Esophagus (tissue), 2 donors: ENCODE data around the gene STRN. TPM values are rescaled to one million over a fixed set of nuclear protein-coding genes. Genes with fewer than 3 reads are reported as not detected.
A peak's percentile ranks its signal among the peaks of the same experiment; 100 is the strongest.
"Not testable (repeated sequence)": the region's sequence is repeated elsewhere in the genome, so short reads cannot be mapped to it uniquely, and the experiment has no call there.

Source experiments
- H3K27ac ChIP-seq, 2 donors: one replicate each; pipeline ENCODE4 v1.5.1; 2013; ENCODE audit warnings: low read depth in 2 of 2, mild to moderate bottlenecking in 2 of 2, inconsistent platforms in 1 of 2, low read length in 1 of 2, moderate library complexity in 1 of 2
- H3K27me3 ChIP-seq, 2 donors: one replicate each; pipeline ENCODE4 v1.6.1; 2013; ENCODE audit warnings: low read length in 2 of 2, control low read depth in 1 of 2, mild to moderate bottlenecking in 1 of 2; ENCODE audit not compliant: insufficient read depth in 2 of 2, control insufficient read depth in 1 of 2
- H3K36me3 ChIP-seq, 2 donors: one replicate each; pipeline ENCODE4 v1.6.1; 2013; ENCODE audit warnings: low read length in 1 of 2; ENCODE audit not compliant: control insufficient read depth in 2 of 2, insufficient read depth in 2 of 2
- H3K4me1 ChIP-seq, 2 donors: one replicate each; pipeline ENCODE4 v1.6.1; 2013; ENCODE audit warnings: low read length in 1 of 2; ENCODE audit not compliant: control insufficient read depth in 2 of 2, insufficient read depth in 2 of 2
- H3K4me3 ChIP-seq, 2 donors: one replicate each; pipeline ENCODE4 v1.5.1; 2013; ENCODE audit warnings: low read length in 2 of 2, mild to moderate bottlenecking in 2 of 2, low read depth in 1 of 2, moderate library complexity in 1 of 2
- H3K9me3 ChIP-seq, 2 donors: one replicate each; pipeline ENCODE4 v1.6.1; 2013; ENCODE audit warnings: mild to moderate bottlenecking in 2 of 2, low read depth in 1 of 2, low read length in 1 of 2, moderate library complexity in 1 of 2; ENCODE audit not compliant: control insufficient read depth in 2 of 2, insufficient read depth in 1 of 2
- whole genome bisulfite sequencing, 2 donors: extraction: QIAGEN DNeasy Blood & Tissue Kit; methylation state at CpG; one replicate each; pipeline ENCODE4 v1.1.7; 2013; 5-methylcytosine and 5-hydroxymethylcytosine counted together
- polyA plus RNA-seq, 2 donors: library from polyadenylated mRNA; stranded (reverse); fragments of 200-250 nt; gene quantifications; one replicate each; pipeline ENCODE4 v1.2.3, GENCODE V29; 2013
- donor health status: healthy with polysubstance abuse.
- donor health status: Bipolar disorder and iron deficiency.

STRN gene, protein sequence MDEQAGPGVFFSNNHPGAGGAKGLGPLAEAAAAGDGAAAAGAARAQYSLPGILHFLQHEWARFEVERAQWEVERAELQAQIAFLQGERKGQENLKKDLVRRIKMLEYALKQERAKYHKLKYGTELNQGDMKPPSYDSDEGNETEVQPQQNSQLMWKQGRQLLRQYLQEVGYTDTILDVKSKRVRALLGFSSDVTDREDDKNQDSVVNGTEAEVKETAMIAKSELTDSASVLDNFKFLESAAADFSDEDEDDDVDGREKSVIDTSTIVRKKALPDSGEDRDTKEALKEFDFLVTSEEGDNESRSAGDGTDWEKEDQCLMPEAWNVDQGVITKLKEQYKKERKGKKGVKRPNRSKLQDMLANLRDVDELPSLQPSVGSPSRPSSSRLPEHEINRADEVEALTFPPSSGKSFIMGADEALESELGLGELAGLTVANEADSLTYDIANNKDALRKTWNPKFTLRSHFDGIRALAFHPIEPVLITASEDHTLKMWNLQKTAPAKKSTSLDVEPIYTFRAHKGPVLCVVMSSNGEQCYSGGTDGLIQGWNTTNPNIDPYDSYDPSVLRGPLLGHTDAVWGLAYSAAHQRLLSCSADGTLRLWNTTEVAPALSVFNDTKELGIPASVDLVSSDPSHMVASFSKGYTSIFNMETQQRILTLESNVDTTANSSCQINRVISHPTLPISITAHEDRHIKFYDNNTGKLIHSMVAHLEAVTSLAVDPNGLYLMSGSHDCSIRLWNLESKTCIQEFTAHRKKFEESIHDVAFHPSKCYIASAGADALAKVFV
- polyA plus RNA-seq = 10 to 100 TPM in 1 of 2 donors, 1 to 10 TPM in 1; 9.2 to 12.2 TPM

- Histone ChIP-seq H3K9me3 (no peaks in the 10 kb centered on the region), H3K4me1 (no peaks in the 10 kb centered on the region), H3K4me3 (peak within 1 kb of the TSS; percentile 81 to 89), H3K27ac (peak within 1 kb of the TSS; percentile 96), H3K27me3 (no peaks in the 10 kb centered on the region), H3K36me3 (no peaks in the 10 kb centered on the region)
- WGBS, 2 donors = 0 to 1% methylated on average over 73 to 91 of the region's 91 CpGs
Observed at GRCh38 chr2:36966370-36967235, at the start of gene STRN. STRN (minus strand) TSS chr2:36966536; CDS start chr2:36966463, 73 bp downstream.

GRCh38 chr2:37013315-37013641 lies 46.9 kb upstream of the STRN start:
- Histone ChIP-seq H3K36me3 (peaks cover 5 to 6% of the 10 kb centered on the region in 2 donors), H3K27ac (no peak overlapping the region), H3K4me1 (no peaks in the 10 kb centered on the region), H3K9me3 (no peaks in the 10 kb centered on the region), H3K27me3 (no peaks in the 10 kb centered on the region), H3K4me3 (no peak overlapping the region)
- 90 to 98% methylated on average over 4 of the region's 4 CpGs for WGBS, 2 donors

DNA sequence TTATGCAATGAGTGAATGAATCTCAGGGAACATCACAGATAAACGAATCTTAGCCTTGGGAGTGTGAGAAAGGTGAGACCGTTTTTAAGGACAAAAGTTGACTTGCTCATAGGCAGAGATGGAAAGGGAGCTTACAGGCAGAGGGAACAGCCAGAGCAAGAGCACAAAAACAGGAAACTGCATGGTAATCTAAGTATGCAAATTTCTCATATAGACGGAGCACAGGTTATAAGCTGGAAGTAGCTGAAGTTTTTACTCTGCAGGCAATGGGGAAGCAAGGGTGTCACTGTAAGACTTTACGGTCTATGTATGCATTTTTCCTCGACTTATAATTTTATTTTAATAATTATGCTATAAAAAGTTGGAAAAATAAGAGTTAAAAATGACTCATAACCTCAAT lies 44.8 kb upstream of the STRN start:
- H3K36me3 ChIP-seq = peaks cover 6 to 7% of the 10 kb centered on the region in 2 donors
- WGBS, 2 donors = 76 to 84% methylated on average over 5 of the region's 5 CpGs
- H3K9me3 ChIP-seq = no peaks in the 10 kb centered on the region
- no peak overlapping the region for H3K27ac ChIP-seq
- no peaks in the 10 kb centered on the region for H3K4me1 ChIP-seq
- no peak overlapping the region for H3K4me3 ChIP-seq
- no peaks in the 10 kb centered on the region for H3K27me3 ChIP-seq

DNA sequence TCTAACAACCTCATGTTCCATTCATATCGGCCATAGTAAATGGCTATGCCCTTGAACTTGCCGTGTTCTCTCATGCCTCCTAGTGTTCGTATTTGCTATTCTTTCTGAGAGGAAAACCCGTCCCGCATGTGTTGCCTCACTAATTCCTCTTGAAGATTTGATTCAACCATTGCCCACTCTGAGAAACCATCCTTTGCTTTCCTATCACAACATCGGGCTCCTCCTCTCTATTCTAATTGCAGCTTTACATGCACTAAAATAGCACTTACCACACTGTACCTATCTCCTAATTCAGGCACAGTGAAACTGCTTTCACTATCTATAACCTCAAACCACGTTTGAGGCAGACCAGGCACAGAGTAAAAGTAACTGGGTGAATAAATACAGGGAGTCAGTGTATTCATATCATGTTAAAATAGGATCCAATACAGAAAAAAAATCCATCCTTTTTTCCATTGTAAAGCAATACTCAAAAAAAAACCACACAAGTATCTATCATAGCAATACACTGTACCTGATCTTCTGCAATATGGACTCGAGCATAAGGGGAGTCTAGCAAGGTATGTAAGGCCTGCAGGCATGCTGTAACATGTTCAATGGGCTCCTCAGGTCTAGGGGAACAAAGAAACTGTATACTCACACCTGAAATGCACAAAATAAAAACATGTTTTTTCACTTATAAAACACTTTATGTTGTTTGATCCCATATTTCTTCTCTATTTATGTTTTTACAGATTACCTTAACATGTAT lies 39.0 kb upstream of the STRN start:
- Histone ChIP-seq H3K9me3 (no peaks in the 10 kb centered on the region), H3K27ac (no peak overlapping the region), H3K27me3 (no peaks in the 10 kb centered on the region), H3K4me1 (no peaks in the 10 kb centered on the region), H3K4me3 (no peak overlapping the region), H3K36me3 (peaks cover 2 to 7% of the 10 kb centered on the region in 2 donors)
- 47 to 51% methylated on average over 8 of the region's 8 CpGs for WGBS, 2 donors

DNA sequence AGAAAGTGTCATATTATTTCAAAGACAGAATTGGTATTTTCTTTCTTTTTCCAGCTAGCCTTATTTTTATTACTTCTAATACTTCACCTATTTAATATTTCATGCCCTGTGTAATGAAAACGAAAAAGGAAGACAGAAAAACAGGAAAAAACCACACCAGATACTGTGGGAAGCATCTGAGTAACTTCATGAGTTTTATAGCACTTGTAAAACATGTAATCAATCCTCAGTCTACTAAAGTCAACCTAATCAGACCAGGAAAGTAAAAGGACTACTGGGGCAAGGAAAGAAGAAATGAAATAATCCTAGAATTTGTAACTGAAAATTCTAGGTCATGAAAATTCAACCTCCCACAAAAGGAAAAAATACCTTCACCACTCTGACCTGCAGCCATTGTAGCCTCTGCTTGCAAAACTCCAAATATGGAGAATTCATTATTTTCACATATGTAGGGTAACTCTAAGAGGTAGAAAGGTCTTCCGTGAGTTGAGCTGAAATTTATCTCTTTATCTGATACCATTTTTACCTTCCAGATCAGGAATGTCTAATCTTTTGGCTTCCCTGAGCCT lies 34.7 kb upstream of the STRN start:
- Histone ChIP-seq H3K4me1 (no peaks in the 10 kb centered on the region), H3K36me3 (peaks cover 0 to 7% of the 10 kb centered on the region in 2 donors), H3K9me3 (no peaks in the 10 kb centered on the region), H3K4me3 (no peak overlapping the region), H3K27me3 (no peaks in the 10 kb centered on the region), H3K27ac (no peak overlapping the region)
- 77 to 85% methylated on average over 2 of the region's 2 CpGs for WGBS, 2 donors

- Histone ChIP-seq H3K27me3 (no peaks in the 10 kb centered on the region), H3K27ac (peak overlapping the region in 1 of 2 donors; percentile 60), H3K4me3 (no peak overlapping the region), H3K36me3 (peaks cover 0 to 7% of the 10 kb centered on the region in 2 donors), H3K4me1 (no peaks in the 10 kb centered on the region), H3K9me3 (no peaks in the 10 kb centered on the region)
- WGBS, 2 donors = 67 to 75% methylated on average over 6 of the region's 6 CpGs
Observed at GRCh38 chr2:37000318-37000717, 34.0 kb upstream of the STRN start.

DNA sequence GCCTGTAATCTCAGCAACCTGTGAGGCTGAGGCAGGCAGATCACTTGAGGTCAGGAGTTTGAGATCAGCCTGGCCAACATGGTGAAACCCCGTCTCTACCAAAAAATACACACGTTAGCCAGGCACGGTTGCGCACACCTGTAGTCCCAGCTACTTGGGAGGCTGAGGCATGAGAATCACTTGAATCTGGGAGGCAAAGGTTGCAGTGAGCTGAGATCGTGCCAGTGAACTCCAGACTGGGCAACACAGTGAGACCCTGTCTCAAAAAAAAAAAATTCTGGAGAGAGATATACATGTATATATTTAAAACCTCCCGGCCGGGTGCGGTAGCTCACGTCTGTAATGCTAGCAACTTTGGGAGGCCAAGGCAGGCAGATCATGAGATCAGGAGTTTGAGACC lies 33.1 kb upstream of the STRN start:
- not testable (repeated sequence) for H3K27me3 ChIP-seq, H3K36me3 ChIP-seq, H3K4me3 ChIP-seq, H3K27ac ChIP-seq, H3K4me1 ChIP-seq, H3K9me3 ChIP-seq
- 98% methylated on average over 9 of the region's 9 CpGs for WGBS, 2 donors

DNA sequence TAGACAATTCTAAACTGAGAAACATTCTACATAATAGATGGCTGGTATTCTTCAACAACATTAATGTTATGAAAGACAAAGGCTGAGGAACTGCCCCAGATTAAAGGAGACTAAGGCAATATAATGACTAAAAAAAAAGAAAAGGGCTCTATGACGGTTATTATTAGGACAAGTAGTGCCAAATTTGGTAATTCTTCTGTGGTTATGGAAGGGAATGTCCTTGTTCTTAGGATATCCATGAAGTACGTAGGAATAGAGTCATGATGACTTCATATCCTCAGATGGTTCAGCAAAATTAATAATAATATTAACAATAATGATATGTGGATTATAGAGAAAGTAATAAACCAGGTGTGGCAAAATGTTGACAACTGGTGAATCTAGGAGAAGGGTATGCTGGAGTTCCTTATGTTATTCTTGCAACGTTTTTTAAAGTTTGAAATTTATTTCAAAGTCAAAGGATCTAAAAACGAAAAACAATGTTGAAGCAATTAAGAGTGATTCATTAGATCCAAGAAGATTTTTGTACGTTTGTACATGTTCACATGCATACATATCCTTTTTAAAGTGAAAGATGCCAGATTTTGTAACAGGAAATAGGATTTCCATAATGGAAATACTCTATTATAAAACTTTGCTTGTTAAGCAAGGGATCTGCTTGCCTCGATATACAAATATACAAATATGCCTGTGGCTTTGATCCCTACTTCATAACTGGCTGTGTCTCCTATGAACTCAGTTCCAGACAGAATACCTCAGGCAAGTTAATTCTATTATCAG lies 27.7 kb upstream of the STRN start:
- Histone ChIP-seq H3K4me3 (no peak overlapping the region), H3K27ac (no peak overlapping the region), H3K27me3 (no peaks in the 10 kb centered on the region), H3K9me3 (no peaks in the 10 kb centered on the region), H3K36me3 (no peaks in the 10 kb centered on the region), H3K4me1 (no peaks in the 10 kb centered on the region)
- 73 to 77% methylated on average over 6 of the region's 6 CpGs for WGBS, 2 donors
